Keratinocyte (primary cell): ENCODE measurements around the gene FNDC11. TPM values are rescaled to one million over a fixed set of nuclear protein-coding genes. Genes with fewer than 3 reads are reported as not detected.

Experiments
- DNase-seq: peaks from one replicate; pipeline ENCODE4 v3.0.0-alpha.2; 2011; ENCODE audit warnings: low read depth, missing footprints, low spot score
- FAIRE-seq: peaks from 2 replicates; lab custom pipeline; 2011; peaks lifted over from hg19 to GRCh38; lab: Jason Lieb, UNC
- H2AFZ ChIP-seq: 2 replicates; pipeline ENCODE4 v1.6.0; 2012; ENCODE audit warnings: low read length, control low read depth, inconsistent platforms; ENCODE audit not compliant: control insufficient read depth
- H3K27ac ChIP-seq: 2 replicates; pipeline ENCODE4 v1.5.1; 2011; ENCODE audit warnings: low read length; ENCODE audit not compliant: control insufficient read depth, insufficient read depth
- H3K27me3 ChIP-seq: 3 replicates; pipeline ENCODE4 v1.6.0; 2011; ENCODE audit warnings: low read length; ENCODE audit not compliant: control insufficient read depth, insufficient read depth; ENCODE audit errors: extremely low read depth
- H3K36me3 ChIP-seq, 2 experiments: 2 replicates in 1 of 2; 3 replicates in 1 of 2; pipeline ENCODE4 v1.5.1; 2011; ENCODE audit warnings: low read length in 2 of 2, mild to moderate bottlenecking in 1 of 2; ENCODE audit not compliant: control insufficient read depth in 2 of 2, insufficient read depth in 2 of 2; ENCODE audit errors: extremely low read depth in 1 of 2
- H3K4me1 ChIP-seq: 3 replicates; pipeline ENCODE4 v1.5.1; 2011; ENCODE audit warnings: low read length; ENCODE audit not compliant: control insufficient read depth, insufficient read depth; ENCODE audit errors: extremely low read depth
- H3K4me2 ChIP-seq: 3 replicates; pipeline ENCODE4 v1.6.0; 2011; ENCODE audit warnings: low read depth, low read length; ENCODE audit not compliant: control insufficient read depth, insufficient read depth; ENCODE audit errors: extremely low read depth
- H3K4me3 ChIP-seq, 3 experiments: fragments of 200-600 bp in 1 of 3; sonication (generic) in 1 of 3; 2 replicates in 2 of 3; 3 replicates in 1 of 3; pipeline ENCODE4 v1.5.1; 2011 to 2016; ENCODE audit warnings: low read length in 3 of 3, mild to moderate bottlenecking in 3 of 3, control low read depth in 2 of 3, inconsistent platforms in 1 of 3, low read depth in 1 of 3, mixed read lengths in 1 of 3, mixed run types in 1 of 3, moderate library complexity in 1 of 3; ENCODE audit not compliant: control insufficient read depth in 2 of 3, insufficient read depth in 2 of 3; ENCODE audit errors: extremely low read depth in 1 of 3
- H3K79me2 ChIP-seq: 2 replicates; pipeline ENCODE4 v1.6.0; 2012; ENCODE audit warnings: low read length; ENCODE audit not compliant: control insufficient read depth, insufficient read depth
- H3K9ac ChIP-seq: 3 replicates; pipeline ENCODE4 v1.6.0; 2011; ENCODE audit warnings: low read length; ENCODE audit not compliant: control insufficient read depth, insufficient read depth; ENCODE audit errors: extremely low read depth
- H3K9me1 ChIP-seq: 3 replicates; pipeline ENCODE4 v1.6.0; 2011; ENCODE audit warnings: low read length; ENCODE audit not compliant: control insufficient read depth, insufficient read depth; ENCODE audit errors: extremely low read depth
- H3K9me3 ChIP-seq: 2 replicates; pipeline ENCODE4 v1.5.1; 2012; ENCODE audit warnings: low read depth, low read length; ENCODE audit not compliant: control insufficient read depth
- H4K20me1 ChIP-seq: 3 replicates; pipeline ENCODE4 v1.6.0; 2011; ENCODE audit warnings: low read length; ENCODE audit not compliant: control insufficient read depth, insufficient read depth; ENCODE audit errors: extremely low read depth
- EZH2 ChIP-seq: IDR thresholded peaks from one replicate; pipeline ENCODE4 v1.6.1; 2012; ENCODE audit warnings: inconsistent platforms, mild to moderate bottlenecking, low read length, moderate library complexity
- dilution Hi-C: fragments of 300-500 bp; cut with MboI; formaldehyde crosslinking; loops from one replicate; pipeline ENCODE4 v1.7.0; 2020; ENCODE audit warnings: low sequenced_read_pairs; ENCODE audit not compliant: extremely low pct_ligation_motif_present
- polyA plus RNA-seq, 5 experiments: library from polyadenylated mRNA; depleted of rRNA in 3 of 5; stranded (reverse) in 3 of 5; stranded (forward) in 1 of 5; unstranded in 1 of 5; fragments of >200 nt; gene quantifications; 1 replicate in 1 of 5; 2 replicates in 3 of 5; 3 replicates in 1 of 5; pipeline versions ENCODE4 v1.2.1 to v1.2.3, GENCODE V29; 2011 to 2012; ENCODE audit warnings: missing spikeins in 2 of 5, low read depth in 1 of 5, low replicate concordance in 1 of 5
- TF ChIP-seq, protein P1 (sequence below), 3 experiments: IDR thresholded peaks in 1 of 3; conservative IDR thresholded peaks in 1 of 3; optimal IDR thresholded peaks in 1 of 3; 2 replicates in 2 of 3; 3 replicates in 1 of 3; pipeline versions ENCODE3 to v1.5.1; 2011; ENCODE audit warnings: low read length in 3 of 3, mild to moderate bottlenecking in 3 of 3, moderate library complexity in 2 of 3, control low read depth in 1 of 3, inconsistent platforms in 1 of 3; ENCODE audit not compliant: insufficient read depth in 2 of 3; ENCODE audit errors: extremely low read depth in 1 of 3

FNDC11 gene
- polyA plus RNA-seq, 1 donor (not counting 4 experiments of a cell fraction or from before 2014, with no cell fraction given), result 0.55 TPM

DNA sequence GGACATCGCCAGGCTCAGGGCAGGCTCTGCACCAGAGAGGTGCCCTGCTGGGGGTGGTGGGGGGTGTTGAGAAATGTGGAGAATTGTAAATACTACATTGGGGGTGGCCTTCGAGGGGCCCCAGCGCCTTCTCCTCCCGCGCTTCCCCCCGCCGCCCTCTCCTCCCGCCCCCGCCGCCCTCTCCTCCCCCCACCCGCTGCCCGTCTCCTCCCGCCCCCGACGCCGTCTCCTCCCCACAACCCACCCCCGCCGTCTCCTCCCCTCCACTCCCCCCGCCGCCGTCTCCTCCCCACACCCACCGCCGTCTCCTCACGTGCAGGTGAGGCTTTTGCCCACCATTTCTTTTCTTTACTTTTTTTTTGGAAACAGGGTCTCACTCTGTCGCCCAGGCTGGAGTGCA, 4.9 kb upstream of the FNDC11 start:
- Histone ChIP-seq H2AFZ (no peak overlapping the region), H3K4me2 (no peak overlapping the region), H3K27me3 (peaks cover 3% of the 10 kb centered on the region), H3K4me1 (peaks cover 33% of the 10 kb centered on the region), H3K79me2 (no peaks in the 10 kb centered on the region), H4K20me1 (no peaks in the 10 kb centered on the region), H3K36me3 (no peaks in the 10 kb centered on the region), H3K4me3 (no peak overlapping the region), H3K9ac (no peak overlapping the region), H3K9me1 (no peaks in the 10 kb centered on the region), H3K27ac (no peak overlapping the region), H3K9me3 (no peaks in the 10 kb centered on the region)
- FAIRE-seq (no peak), DNase-seq (no peak)
- dilution Hi-C loops, result no loop called here
- TF ChIP-seq EZH2, result no peak
- TF ChIP-seq, protein P1, sequence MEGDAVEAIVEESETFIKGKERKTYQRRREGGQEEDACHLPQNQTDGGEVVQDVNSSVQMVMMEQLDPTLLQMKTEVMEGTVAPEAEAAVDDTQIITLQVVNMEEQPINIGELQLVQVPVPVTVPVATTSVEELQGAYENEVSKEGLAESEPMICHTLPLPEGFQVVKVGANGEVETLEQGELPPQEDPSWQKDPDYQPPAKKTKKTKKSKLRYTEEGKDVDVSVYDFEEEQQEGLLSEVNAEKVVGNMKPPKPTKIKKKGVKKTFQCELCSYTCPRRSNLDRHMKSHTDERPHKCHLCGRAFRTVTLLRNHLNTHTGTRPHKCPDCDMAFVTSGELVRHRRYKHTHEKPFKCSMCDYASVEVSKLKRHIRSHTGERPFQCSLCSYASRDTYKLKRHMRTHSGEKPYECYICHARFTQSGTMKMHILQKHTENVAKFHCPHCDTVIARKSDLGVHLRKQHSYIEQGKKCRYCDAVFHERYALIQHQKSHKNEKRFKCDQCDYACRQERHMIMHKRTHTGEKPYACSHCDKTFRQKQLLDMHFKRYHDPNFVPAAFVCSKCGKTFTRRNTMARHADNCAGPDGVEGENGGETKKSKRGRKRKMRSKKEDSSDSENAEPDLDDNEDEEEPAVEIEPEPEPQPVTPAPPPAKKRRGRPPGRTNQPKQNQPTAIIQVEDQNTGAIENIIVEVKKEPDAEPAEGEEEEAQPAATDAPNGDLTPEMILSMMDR (optimal IDR thresholded peaks at IDR 0.05 in 1 of 3, IDR thresholded peaks at IDR 0.05 in 1 of 3, conservative IDR thresholded peaks at IDR 0.05 in 1 of 3; ENCODE audit: extremely low read depth in 1 of 3, insufficient read depth in 2 of 3, low read length in 3 of 3), result no peak

- dilution Hi-C loops, result no loop called here
- Histone ChIP-seq H3K9ac (no peak overlapping the region), H3K36me3 (no peaks in the 10 kb centered on the region), H3K27me3 (peaks cover 3% of the 10 kb centered on the region), H3K9me3 (no peaks in the 10 kb centered on the region), H3K79me2 (no peaks in the 10 kb centered on the region), H3K4me2 (no peak overlapping the region), H3K4me1 (peaks cover 30% of the 10 kb centered on the region), H3K4me3 (no peak overlapping the region), H3K27ac (no peak overlapping the region), H3K9me1 (no peaks in the 10 kb centered on the region), H4K20me1 (no peaks in the 10 kb centered on the region), H2AFZ (no peak overlapping the region)
- DNase-seq (no peak), FAIRE-seq (no peak)
- TF ChIP-seq, protein P1 (optimal IDR thresholded peaks at IDR 0.05 in 1 of 3, IDR thresholded peaks at IDR 0.05 in 1 of 3, conservative IDR thresholded peaks at IDR 0.05 in 1 of 3; ENCODE audit: extremely low read depth in 1 of 3, insufficient read depth in 2 of 3, low read length in 3 of 3), result no peak
- TF ChIP-seq EZH2, result no peak
Measured at GRCh38 chr20:63549679-63550282, 4.2 kb upstream of the FNDC11 start.
